ENCODE measurements around the gene SLC16A3.

Gene SLC16A3

GRCh38 chr17:82287868-82288801 lies 59.3 kb downstream of the SLC16A3 start:
- no peak for ATAC-seq

All from activated CD4-positive, CD25-positive, alpha-beta regulatory T cell treated with anti-CD3 and anti-CD28 coated beads, Interleukin-2, amount 50 U/mL, for 24 hours (primary cell).